ENCODE measurements around the gene BHLHE41. TPM values are rescaled to one million over a fixed set of nuclear protein-coding genes. Genes with fewer than 3 reads are reported as not detected.

The BHLHE41 gene
- total and polyA plus RNA-seq, 2 experiments from 2014 or later, result 0.24 to 0.46 TPM

- Histone ChIP-seq H3K27ac (no peak overlapping the region), H3K4me1 (ENCODE audit: low read depth) (no peaks in the 10 kb centered on the region), H3K36me3 (no peaks in the 10 kb centered on the region), H3K4me3 (no peak overlapping the region), H3K27me3 (no peaks in the 10 kb centered on the region), H3K9me3 (ENCODE audit: low read depth) (no peaks in the 10 kb centered on the region)
- TF ChIP-seq CTCF (IDR thresholded peaks at IDR 0.05; ENCODE audit: low read depth, low read length), result no peak
- DNase-seq (ENCODE audit: low read depth in 1 of 2, low spot score in 1 of 2), result no peak
Observed at GRCh38 chr12:26086936-26087335, 37.9 kb downstream of the BHLHE41 start.

- Histone ChIP-seq H3K9me3 (ENCODE audit: low read depth) (no peaks in the 10 kb centered on the region), H3K4me3 (no peak overlapping the region), H3K4me1 (ENCODE audit: low read depth) (no peaks in the 10 kb centered on the region), H3K27ac (no peak overlapping the region), H3K27me3 (no peaks in the 10 kb centered on the region), H3K36me3 (no peaks in the 10 kb centered on the region)
- no peak for DNase-seq (ENCODE audit: low read depth in 1 of 2, low spot score in 1 of 2)
- TF ChIP-seq CTCF (IDR thresholded peaks at IDR 0.05; ENCODE audit: low read depth, low read length), result no peak
Observed at GRCh38 chr12:26080911-26081310, 43.9 kb downstream of the BHLHE41 start.

- Histone ChIP-seq H3K27ac (no peak overlapping the region), H3K4me1 (ENCODE audit: low read depth) (no peaks in the 10 kb centered on the region), H3K9me3 (ENCODE audit: low read depth) (no peaks in the 10 kb centered on the region), H3K36me3 (no peaks in the 10 kb centered on the region), H3K27me3 (no peaks in the 10 kb centered on the region), H3K4me3 (no peak overlapping the region)
- peak in 1 of 2 donors; percentile 26 for DNase-seq (ENCODE audit: low read depth in 1 of 2, low spot score in 1 of 2)
- no peak for TF ChIP-seq CTCF (IDR thresholded peaks at IDR 0.05; ENCODE audit: low read depth, low read length)
Observed at GRCh38 chr12:26077915-26078702, 46.7 kb downstream of the BHLHE41 start.

Other genes with a start within 250 kb of the BHLHE41 start
- 30.6 and 56.4 TPM in 2 replicates for gene RASSF8, start 166.4 kb downstream of the BHLHE41 start, total RNA-seq
- 25.2 and 28.7 TPM in 2 replicates for gene RASSF8, start 166.4 kb downstream of the BHLHE41 start, polyA plus RNA-seq
- 4.0 and 9.2 TPM in 2 replicates for gene SSPN, start 70.5 kb upstream of the BHLHE41 start, total RNA-seq
- 1.4 and 3.5 TPM in 2 replicates for gene SSPN, start 70.5 kb upstream of the BHLHE41 start, polyA plus RNA-seq

Data from cardiac muscle cell (in vitro differentiated cells and primary cell).